NCI-H1436 treated with DMSO at 0.1 percent for 48 hours (cell line): Measurements from ENCODE around the gene MBD3L5.
"Not testable (repeated sequence)": the region's sequence is repeated elsewhere in the genome, so short reads cannot be mapped to it uniquely, and the experiment has no call there.

Source experiments
- DNase-seq: peaks from one replicate; lab custom pipeline; 2025; lab: John Stamatoyannopoulos, UW

MBD3L5 gene

GRCh38 chr19:7052896-7053295, 22.5 kb downstream of the MBD3L5 start:
- DNase-seq = not testable (repeated sequence)

GRCh38 chr19:7054635-7055368, 24.4 kb downstream of the MBD3L5 start:
- DNase-seq = not testable (repeated sequence)

GRCh38 chr19:7055679-7056078, 25.3 kb downstream of the MBD3L5 start:
- DNase-seq = not testable (repeated sequence)

GRCh38 chr19:7056371-7056770, 26.0 kb downstream of the MBD3L5 start:
- not testable (repeated sequence) for DNase-seq

GRCh38 chr19:7058576-7058975, 28.2 kb downstream of the MBD3L5 start, which contains the start of gene MBD3L3:
Gene MBD3L3, minus strand, starts transcription at chr19:7058676. Its CDS starts 71 bp downstream, at chr19:7058605.
- not testable (repeated sequence) for DNase-seq

- not testable (repeated sequence) for DNase-seq
Measured at GRCh38 chr19:7059977-7060376, 29.6 kb downstream of the MBD3L5 start.

- DNase-seq = no peak
Measured at GRCh38 chr19:7063339-7063738, 33.0 kb downstream of the MBD3L5 start.

GRCh38 chr19:7063764-7064418, 33.5 kb downstream of the MBD3L5 start:
- no peak for DNase-seq

- not testable (repeated sequence) for DNase-seq
Measured at GRCh38 chr19:7067122-7067521, 36.7 kb downstream of the MBD3L5 start.

GRCh38 chr19:7067716-7068115, 37.3 kb downstream of the MBD3L5 start:
- DNase-seq = no peak

- no peak for DNase-seq
Measured at GRCh38 chr19:7068599-7068998, 38.2 kb downstream of the MBD3L5 start.

GRCh38 chr19:7069042-7069903, 38.9 kb downstream of the MBD3L5 start, which contains the start of gene ZNF557:
Gene ZNF557, plus strand, starts transcription at chr19:7069703. Its CDS starts 5,372 bp downstream, at chr19:7075075.
- peak; percentile 66 for DNase-seq

GRCh38 chr19:7069904-7070226, 39.5 kb downstream of the MBD3L5 start:
- DNase-seq = no peak

GRCh38 chr19:7072541-7072940, 42.2 kb downstream of the MBD3L5 start:
- no peak for DNase-seq

GRCh38 chr19:7074705-7075282, 44.4 kb downstream of the MBD3L5 start:
- no peak for DNase-seq

- DNase-seq = no peak
Measured at GRCh38 chr19:7076151-7076550, 45.8 kb downstream of the MBD3L5 start.

GRCh38 chr19:7078008-7078407, 47.6 kb downstream of the MBD3L5 start:
- no peak for DNase-seq
